NCI-H446 (cell line): Measurements from ENCODE around the gene CD40.
"Not testable (repeated sequence)": the region's sequence is repeated elsewhere in the genome, so short reads cannot be mapped to it uniquely, and the experiment has no call there.

Source experiments
- DNase-seq, 2 experiments: peaks; one replicate each; lab custom pipeline; 2025; lab: John Stamatoyannopoulos, UW

CD40 gene

GRCh38 chr20:46117704-46118467 lies at the start of gene CD40:
Gene CD40, plus strand, starts transcription at chr20:46118314. Its CDS starts 30 bp downstream, at chr20:46118344.
- no peak for DNase-seq

- DNase-seq = no peak
Observed at GRCh38 chr20:46070215-46070900, 47.8 kb upstream of the CD40 start.

GRCh38 chr20:46071573-46071972 lies 46.5 kb upstream of the CD40 start:
- no peak for DNase-seq

GRCh38 chr20:46073024-46073423 lies 45.1 kb upstream of the CD40 start:
- no peak for DNase-seq

- DNase-seq = no peak
Observed at GRCh38 chr20:46073443-46073842, 44.7 kb upstream of the CD40 start.

GRCh38 chr20:46074006-46074405 lies 44.1 kb upstream of the CD40 start:
- no peak for DNase-seq

- no peak for DNase-seq
Observed at GRCh38 chr20:46076806-46077205, 41.3 kb upstream of the CD40 start.

- DNase-seq = no peak
Observed at GRCh38 chr20:46077642-46078305, 40.3 kb upstream of the CD40 start.

GRCh38 chr20:46078954-46079353 lies 39.2 kb upstream of the CD40 start:
- DNase-seq = no peak

GRCh38 chr20:46081074-46081473 lies 37.0 kb upstream of the CD40 start:
- no peak for DNase-seq

- no peak for DNase-seq
Observed at GRCh38 chr20:46083101-46083500, 35.0 kb upstream of the CD40 start.

- no peak for DNase-seq
Observed at GRCh38 chr20:46083531-46084061, 34.5 kb upstream of the CD40 start.

- DNase-seq = no peak
Observed at GRCh38 chr20:46084805-46085178, 33.3 kb upstream of the CD40 start.

- no peak for DNase-seq
Observed at GRCh38 chr20:46085179-46085851, 32.8 kb upstream of the CD40 start.

GRCh38 chr20:46087161-46087560 lies 31.0 kb upstream of the CD40 start:
- peak in 1 of 2 experiments; percentile 6 for DNase-seq

GRCh38 chr20:46088409-46089166 lies 29.5 kb upstream of the CD40 start:
- DNase-seq = no peak

- DNase-seq = no peak
Observed at GRCh38 chr20:46089167-46089416, 29.0 kb upstream of the CD40 start.

- peak; percentile 84 to 96 for DNase-seq
Observed at GRCh38 chr20:46089417-46090388, 28.4 kb upstream of the CD40 start, which contains the start of gene NCOA5. Gene NCOA5, minus strand, starts transcription at chr20:46089962. Its CDS starts 10,538 bp downstream, at chr20:46079424.

GRCh38 chr20:46091622-46092535 lies 26.2 kb upstream of the CD40 start:
- DNase-seq = not testable (repeated sequence)
